GM19351 (cell line): ENCODE measurements around the gene NEK8.
"Not testable (repeated sequence)": the region's sequence is repeated elsewhere in the genome, so short reads cannot be mapped to it uniquely, and the experiment has no call there.

Experiments used
- ATAC-seq: cut with Tn5 transposase; IDR thresholded peaks from one replicate; pipeline ENCODE4 v1.9.1; 2021; ENCODE audit warnings: mild to moderate bottlenecking, moderate library complexity; ENCODE audit not compliant: unreplicated experiment

NEK8 gene

GRCh38 chr17:28760601-28761562 is 32.3 kb downstream of the NEK8 start:
- no peak for ATAC-seq

DNA sequence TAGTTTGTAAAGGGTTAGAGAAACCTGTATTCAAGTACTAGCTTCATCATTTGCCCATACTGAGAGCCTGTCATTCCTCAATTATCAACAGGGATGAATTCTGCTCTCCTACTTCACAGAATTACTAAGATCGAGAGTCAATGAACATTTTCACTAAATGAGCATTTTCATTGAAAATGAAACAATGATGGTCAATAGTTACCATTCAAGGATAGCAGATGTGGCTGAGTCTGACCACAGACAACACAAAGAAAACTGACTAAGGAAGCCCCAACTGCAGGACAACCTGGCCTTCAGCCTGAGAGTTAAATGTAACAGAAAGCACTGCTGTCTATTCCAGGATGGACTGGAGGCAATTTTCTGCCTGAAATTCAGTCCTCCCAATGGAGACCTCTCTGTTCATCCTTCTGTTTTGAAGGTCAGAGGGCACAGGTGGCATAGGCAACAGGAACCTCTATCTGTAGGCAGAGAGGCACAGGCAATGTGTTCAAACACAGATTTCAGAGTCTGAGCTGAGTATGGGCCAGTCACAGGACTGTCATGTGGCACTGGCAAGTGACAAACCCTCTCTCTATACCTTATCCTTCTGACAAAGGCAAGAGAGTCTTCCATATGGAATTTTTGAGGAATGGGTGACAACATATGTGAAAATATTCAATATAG is 34.7 kb downstream of the NEK8 start:
- no peak for ATAC-seq

GRCh38 chr17:28763804-28764266 is 35.2 kb downstream of the NEK8 start:
- ATAC-seq, result no peak

GRCh38 chr17:28765038-28765437 is 36.5 kb downstream of the NEK8 start:
- ATAC-seq, result no peak

GRCh38 chr17:28773736-28774135 is 45.1 kb downstream of the NEK8 start:
- no peak for ATAC-seq

DNA sequence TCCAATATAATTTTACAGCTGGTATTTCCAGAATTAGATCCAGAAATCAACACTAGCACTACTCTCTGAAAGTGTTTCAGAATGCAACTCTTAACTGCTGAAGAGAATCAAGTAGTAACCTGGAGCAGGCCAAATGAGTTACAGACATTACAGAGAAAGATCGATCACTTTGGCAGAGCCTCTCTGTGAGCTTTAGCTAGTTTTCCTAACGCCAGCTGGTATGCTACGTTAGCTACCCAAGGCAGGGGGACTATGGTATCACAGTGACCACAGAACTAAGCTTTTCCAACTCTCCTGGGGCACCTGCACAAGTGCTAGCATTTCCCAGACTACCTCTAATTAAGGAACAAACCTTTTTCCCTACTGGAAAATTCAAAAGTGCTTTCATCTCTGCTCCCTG is 45.6 kb downstream of the NEK8 start:
- no peak for ATAC-seq

DNA sequence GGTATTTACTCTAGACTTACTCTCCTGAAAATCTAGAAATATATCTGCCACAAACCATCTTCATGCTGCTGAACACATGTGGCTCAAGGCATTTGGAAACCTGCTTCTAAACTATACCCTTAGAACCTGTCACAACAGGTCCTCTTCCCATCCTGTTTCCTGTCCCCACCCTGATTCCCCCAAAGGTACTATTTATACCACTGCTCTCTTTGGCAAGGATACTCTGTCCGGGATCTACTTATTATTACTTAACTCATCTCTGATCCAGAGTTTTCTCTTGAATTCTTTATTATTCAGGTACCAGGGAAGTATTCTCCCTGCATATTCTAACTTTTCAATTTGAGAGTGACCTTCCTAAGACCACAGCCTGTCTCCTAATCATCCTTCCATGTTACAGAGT is 48.6 kb downstream of the NEK8 start:
- no peak for ATAC-seq

DNA sequence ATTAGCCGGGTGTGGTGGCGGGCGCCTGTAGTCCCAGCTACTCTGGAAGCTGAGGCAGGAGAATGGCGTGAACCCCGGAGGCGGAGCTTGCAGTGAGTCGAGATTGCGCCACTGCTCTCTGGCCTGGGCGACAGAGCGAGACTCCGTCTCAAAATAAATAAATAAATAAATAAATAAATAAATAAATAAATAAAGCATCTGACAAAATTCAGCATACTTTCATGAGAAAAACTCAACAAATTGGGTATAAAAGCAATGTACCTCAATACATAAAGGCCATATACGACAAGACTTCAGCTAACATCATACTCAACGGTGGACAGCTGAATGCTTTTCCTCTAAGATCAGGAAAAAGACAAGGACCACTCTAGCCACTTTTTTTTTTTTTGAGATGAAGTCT is 51.0 kb downstream of the NEK8 start:
- not testable (repeated sequence) for ATAC-seq

- no peak for ATAC-seq
Measured at GRCh38 chr17:28783161-28783560, 54.6 kb downstream of the NEK8 start.

DNA sequence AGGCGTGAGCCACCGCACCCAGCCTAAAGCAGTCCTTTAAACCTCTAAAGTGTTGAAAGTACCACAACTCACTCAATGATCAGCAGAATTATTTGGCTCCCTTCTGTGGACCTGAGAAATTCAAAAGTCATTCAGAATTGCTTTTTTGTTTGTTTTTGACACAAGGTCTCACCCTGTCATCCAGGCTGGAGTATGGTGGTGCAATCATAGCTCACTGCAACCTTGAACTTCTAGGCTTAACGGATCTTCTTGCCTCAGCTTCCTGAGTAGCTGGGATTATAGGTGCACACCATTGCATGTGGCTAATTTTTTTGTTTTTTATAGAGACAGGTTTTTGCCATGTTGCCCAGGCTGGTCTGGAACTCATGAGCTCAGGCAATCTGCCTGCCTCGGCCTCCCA is 59.5 kb downstream of the NEK8 start:
- no peak for ATAC-seq
